ENCODE data around the gene C11orf97.

- TF ChIP-seq, protein P1, sequence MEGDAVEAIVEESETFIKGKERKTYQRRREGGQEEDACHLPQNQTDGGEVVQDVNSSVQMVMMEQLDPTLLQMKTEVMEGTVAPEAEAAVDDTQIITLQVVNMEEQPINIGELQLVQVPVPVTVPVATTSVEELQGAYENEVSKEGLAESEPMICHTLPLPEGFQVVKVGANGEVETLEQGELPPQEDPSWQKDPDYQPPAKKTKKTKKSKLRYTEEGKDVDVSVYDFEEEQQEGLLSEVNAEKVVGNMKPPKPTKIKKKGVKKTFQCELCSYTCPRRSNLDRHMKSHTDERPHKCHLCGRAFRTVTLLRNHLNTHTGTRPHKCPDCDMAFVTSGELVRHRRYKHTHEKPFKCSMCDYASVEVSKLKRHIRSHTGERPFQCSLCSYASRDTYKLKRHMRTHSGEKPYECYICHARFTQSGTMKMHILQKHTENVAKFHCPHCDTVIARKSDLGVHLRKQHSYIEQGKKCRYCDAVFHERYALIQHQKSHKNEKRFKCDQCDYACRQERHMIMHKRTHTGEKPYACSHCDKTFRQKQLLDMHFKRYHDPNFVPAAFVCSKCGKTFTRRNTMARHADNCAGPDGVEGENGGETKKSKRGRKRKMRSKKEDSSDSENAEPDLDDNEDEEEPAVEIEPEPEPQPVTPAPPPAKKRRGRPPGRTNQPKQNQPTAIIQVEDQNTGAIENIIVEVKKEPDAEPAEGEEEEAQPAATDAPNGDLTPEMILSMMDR (IDR thresholded peaks at IDR 0.05 in 8 of 11, conservative IDR thresholded peaks at IDR 0.05 in 3 of 11): no peak
- no peak for TF ChIP-seq POLR2AphosphoS5 (IDR thresholded peaks at IDR 0.05)
- TF ChIP-seq POLR2A (IDR thresholded peaks at IDR 0.05): no peak
These were observed 36.9 kb downstream of the C11orf97 start for GRCh38 chr11:94549146-94549545.

Data from spleen (tissue), 7 donors.